ENCODE measurements around the gene BNIP1.

BNIP1 gene

GRCh38 chr5:173197375-173197891 lies 53.1 kb downstream of the BNIP1 start:
- no peak for DNase-seq (ENCODE audit: low read depth)
- TF ChIP-seq CTCF (conservative IDR thresholded peaks at IDR 0.05; ENCODE audit: low read depth, low read length) = no peak
- no peak overlapping the region for H3K4me3 ChIP-seq (ENCODE audit: low read depth, low read length)

GRCh38 chr5:173198049-173198448 lies 53.7 kb downstream of the BNIP1 start:
- TF ChIP-seq CTCF (conservative IDR thresholded peaks at IDR 0.05; ENCODE audit: low read depth, low read length) = no peak
- no peak for DNase-seq (ENCODE audit: low read depth)
- H3K4me3 ChIP-seq (ENCODE audit: low read depth, low read length) = no peak overlapping the region

GRCh38 chr5:173200356-173200755 lies 56.0 kb downstream of the BNIP1 start:
- no peak for TF ChIP-seq CTCF (conservative IDR thresholded peaks at IDR 0.05; ENCODE audit: low read depth, low read length)
- DNase-seq (ENCODE audit: low read depth) = no peak

GRCh38 chr5:173201636-173202265 lies 57.4 kb downstream of the BNIP1 start:
- peak; percentile 75 for DNase-seq (ENCODE audit: low read depth)
- no peak overlapping the region for H3K4me3 ChIP-seq (ENCODE audit: low read depth, low read length)
- no peak for TF ChIP-seq CTCF (conservative IDR thresholded peaks at IDR 0.05; ENCODE audit: low read depth, low read length)

More at GRCh38 chr5:173200356-173200755, 56.0 kb downstream of the BNIP1 start:
- H3K4me3 ChIP-seq (ENCODE audit: low read depth, low read length) = no peak overlapping the region

- no peak for DNase-seq (ENCODE audit: low read depth)
- TF ChIP-seq CTCF (conservative IDR thresholded peaks at IDR 0.05; ENCODE audit: low read depth, low read length) = no peak
- H3K4me3 ChIP-seq (ENCODE audit: low read depth, low read length) = no peak overlapping the region
Measured at GRCh38 chr5:173202266-173202875, 58.0 kb downstream of the BNIP1 start.

- peak; percentile 67 for TF ChIP-seq CTCF (conservative IDR thresholded peaks at IDR 0.05; ENCODE audit: low read depth, low read length)
- no peak overlapping the region for H3K4me3 ChIP-seq (ENCODE audit: low read depth, low read length)
- DNase-seq (ENCODE audit: low read depth) = peak; percentile 62
Measured at GRCh38 chr5:173204185-173204979, 60.1 kb downstream of the BNIP1 start.
